Activated CD4-positive, alpha-beta T cell treated with anti-CD3 and anti-CD28 coated beads for 48 hours (primary cell): ENCODE results near the gene KLHL40.

Experiments used
- DNase-seq: peaks from one replicate; pipeline ENCODE4 v3.0.0-alpha.2; 2020

KLHL40 gene

DNA sequence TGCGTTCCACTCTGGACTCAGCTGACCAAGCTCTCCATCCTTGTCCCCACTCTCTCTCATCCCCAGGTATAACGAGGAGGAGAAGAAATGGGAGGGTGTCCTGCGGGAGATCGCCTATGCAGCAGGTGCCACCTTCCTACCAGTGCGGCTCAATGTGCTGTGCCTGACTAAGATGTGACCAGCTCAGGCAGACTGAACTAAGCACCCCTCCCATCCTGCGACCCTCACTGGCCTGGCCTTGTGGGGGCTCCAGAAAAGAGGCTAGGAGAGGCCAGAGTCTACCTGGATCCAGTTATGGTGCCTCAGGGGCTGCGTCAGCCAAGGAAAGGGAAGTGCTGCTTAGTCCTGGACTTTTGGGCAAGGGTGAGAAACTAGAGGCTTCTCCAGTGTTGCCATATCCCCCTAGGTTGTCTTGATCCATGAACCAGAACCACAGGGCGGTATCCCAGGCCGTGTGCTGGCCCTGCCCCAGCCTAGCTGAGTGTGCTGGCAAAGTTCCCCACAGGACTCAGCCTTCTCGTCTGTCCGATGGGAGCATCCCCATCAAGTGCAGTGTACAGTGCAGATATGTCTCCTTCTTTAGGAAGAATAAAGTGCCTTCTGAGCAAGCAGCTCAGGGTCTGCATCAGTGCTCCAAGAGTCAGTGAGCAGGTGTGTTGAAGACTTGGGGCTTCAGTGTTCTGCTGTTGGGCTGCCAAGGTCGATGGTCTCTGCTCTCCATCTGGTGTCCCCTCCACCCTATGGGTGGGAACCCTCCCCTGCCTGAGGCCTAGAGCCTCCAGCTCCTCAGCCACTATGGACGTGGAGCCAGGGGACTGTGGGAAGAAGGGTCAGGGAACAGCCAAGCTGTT is 6.7 kb downstream of the KLHL40 start:
- DNase-seq, result no peak

- no peak for DNase-seq
These were observed 7.6 kb downstream of the KLHL40 start for GRCh38 chr3:42692667-42693529.

DNA sequence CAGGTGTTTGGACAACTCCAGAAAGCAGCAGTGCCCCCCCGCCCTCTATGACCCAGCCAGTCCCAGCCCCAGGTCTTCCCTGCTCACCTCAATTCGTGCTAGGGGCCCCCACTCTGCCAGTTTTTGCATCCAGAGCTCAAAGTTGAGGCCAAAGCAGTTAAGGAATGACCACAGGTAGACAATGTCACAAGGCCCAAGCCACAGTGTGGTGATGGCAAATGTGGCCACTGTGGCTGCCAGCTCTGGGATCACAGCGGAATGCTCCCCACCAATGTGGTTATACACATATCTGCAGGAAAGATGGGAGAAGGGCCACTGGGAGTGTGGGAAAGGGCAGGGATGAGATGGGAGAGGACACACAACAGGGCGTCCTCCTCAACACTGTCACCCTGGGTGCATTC is 8.2 kb downstream of the KLHL40 start:
- no peak for DNase-seq

DNA sequence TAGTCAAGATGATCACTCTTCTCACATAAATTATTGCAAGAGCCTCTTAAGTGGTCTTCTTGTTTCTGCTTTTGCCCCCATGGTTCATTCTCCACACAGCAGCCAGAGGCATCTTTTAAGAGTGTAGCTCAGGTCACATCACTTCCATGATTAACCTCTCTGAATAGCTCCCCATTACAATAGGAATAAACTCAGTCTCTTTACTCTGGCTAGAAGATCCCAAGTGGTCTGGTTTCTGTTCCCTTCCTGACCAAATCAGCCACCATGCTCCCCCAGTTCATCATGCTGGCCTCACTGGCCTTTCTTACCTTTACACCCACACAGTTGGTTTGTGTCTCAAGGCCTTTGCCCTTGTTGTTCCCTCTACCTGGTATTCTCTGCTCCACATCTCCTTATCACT is 9.0 kb downstream of the KLHL40 start:
- no peak for DNase-seq

DNA sequence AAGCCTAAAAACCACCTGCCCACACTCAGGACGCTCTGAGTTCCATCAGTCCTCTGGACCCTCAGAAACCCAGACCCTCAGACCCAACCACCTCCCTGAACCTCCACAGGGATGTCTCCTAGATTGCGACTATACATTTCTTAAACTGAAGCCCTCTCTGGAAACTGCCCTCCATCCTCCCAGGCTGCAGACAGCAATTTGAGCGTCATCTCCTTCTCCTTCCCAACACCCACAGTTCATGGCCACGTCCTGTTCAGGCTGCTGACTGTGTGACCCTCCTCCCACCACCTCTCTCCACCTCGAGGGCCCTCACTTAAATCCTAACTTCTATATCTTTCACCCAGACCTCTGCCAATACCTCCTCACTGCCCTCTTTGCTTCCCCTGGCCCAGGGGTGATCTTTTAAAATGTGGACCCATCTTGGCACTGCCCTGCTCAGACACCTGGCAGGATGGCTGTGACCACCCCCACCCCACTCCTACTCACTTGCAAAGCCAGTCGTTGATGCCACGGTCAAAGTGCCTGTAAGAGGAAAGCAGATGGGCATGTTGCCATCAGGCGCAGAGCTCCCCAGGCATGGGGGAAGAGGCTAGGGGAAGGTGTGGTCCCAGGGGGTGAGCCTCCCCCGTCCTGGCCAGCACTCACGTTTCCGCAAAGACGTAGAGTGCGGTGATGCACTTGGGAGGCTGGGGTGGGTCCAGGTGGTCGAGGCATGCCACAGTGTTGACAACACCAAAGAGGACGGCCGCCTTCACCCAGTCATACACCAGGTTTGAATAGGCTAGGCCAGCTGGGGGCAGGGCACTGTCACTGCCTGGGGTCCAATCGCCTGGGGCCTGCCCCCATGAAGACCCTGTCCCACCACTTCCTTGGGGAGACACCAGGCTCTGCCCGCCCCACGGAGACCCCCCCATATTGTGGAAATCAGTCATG is 11.3 kb downstream of the KLHL40 start:
- no peak for DNase-seq

DNA sequence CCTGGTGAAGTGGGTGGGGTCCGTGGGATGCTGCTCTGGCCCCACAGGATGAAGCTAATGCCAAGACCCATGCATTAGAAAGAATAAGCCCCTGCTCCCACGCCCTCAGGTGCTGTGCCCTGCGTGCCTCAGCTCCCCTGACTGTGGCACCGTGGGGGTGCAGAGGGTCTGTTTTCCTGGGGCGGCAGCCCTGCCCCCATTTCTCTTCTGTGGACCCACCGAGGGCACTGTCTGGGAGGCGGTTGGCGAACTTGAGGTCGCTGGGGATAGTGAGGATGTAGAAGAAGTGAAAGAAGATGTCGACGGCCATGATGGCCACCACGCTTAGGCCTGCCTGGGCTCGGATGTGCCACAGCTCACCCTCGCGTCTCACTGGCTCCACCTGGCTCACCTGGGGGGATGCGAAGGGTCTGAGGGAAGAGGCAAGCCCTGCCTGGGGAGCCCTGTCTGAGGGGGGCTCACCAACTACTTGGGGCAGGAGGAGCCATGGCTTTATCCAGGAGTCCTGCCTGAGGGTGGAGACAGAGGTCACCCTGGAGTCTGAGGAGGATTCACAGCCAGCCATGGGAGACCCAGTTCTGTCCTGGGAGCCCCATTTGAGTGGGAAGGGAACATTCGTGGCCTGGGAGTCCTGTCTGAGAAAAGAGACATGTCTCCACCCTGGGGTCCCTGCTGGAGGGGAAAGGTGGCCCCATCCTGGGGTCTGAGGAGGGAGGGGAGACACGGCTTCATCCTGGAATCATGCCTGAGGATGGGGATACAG is 12.1 kb downstream of the KLHL40 start:
- DNase-seq, result no peak

DNA sequence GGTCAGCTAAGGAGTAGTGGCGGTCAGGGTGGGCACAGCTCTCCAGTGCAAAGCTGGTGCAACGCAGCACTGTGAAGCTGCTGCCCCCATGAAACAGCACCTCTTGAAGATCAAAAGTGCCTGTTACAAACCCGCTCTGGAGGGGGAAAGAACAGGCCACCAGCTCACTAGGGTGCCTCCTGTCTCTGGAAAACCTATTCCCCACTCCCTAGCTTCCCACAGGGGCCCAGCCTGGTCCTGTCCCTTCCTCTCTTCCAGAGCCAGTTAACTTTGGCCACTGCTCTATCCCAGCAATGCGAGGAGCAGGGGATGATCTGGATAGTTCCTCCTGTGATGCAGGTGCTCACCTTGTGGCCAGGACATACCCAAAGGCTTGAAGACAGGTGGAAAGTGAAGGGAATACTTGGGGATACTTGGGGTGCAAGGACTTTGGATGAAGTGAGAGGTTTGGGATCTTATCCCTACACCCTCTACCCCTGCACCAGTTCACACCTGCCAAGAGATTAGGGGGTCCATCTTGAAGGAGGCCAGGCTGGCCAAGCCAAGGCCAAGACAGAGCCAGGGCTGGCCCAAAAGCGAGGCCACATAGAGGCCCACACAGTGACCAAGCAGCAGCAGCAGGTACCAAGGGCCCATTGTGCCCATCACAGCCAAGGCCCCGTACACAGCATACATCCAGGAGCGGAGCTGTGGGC is 13.0 kb downstream of the KLHL40 start:
- no peak for DNase-seq

GRCh38 chr3:42698911-42699230 is 13.5 kb downstream of the KLHL40 start:
- DNase-seq, result no peak

GRCh38 chr3:42699511-42699971 is 14.2 kb downstream of the KLHL40 start:
- no peak for DNase-seq

GRCh38 chr3:42700366-42701288 is 15.3 kb downstream of the KLHL40 start:
- no peak for DNase-seq

- DNase-seq, result peak; percentile 72
These were observed 16.2 kb downstream of the KLHL40 start for GRCh38 chr3:42701371-42702065.

GRCh38 chr3:42702066-42702951 is 17.0 kb downstream of the KLHL40 start, which contains the start of gene HHATL:
Gene HHATL (minus strand): TSS chr3:42702798. CDS start chr3:42700826, 1,972 bp downstream.
- DNase-seq, result no peak

GRCh38 chr3:42702982-42703694 is 17.8 kb downstream of the KLHL40 start:
- DNase-seq, result no peak

- DNase-seq, result no peak
These were observed 18.3 kb downstream of the KLHL40 start for GRCh38 chr3:42703695-42704025.

- DNase-seq, result no peak
These were observed 19.0 kb downstream of the KLHL40 start for GRCh38 chr3:42704136-42704841.

DNA sequence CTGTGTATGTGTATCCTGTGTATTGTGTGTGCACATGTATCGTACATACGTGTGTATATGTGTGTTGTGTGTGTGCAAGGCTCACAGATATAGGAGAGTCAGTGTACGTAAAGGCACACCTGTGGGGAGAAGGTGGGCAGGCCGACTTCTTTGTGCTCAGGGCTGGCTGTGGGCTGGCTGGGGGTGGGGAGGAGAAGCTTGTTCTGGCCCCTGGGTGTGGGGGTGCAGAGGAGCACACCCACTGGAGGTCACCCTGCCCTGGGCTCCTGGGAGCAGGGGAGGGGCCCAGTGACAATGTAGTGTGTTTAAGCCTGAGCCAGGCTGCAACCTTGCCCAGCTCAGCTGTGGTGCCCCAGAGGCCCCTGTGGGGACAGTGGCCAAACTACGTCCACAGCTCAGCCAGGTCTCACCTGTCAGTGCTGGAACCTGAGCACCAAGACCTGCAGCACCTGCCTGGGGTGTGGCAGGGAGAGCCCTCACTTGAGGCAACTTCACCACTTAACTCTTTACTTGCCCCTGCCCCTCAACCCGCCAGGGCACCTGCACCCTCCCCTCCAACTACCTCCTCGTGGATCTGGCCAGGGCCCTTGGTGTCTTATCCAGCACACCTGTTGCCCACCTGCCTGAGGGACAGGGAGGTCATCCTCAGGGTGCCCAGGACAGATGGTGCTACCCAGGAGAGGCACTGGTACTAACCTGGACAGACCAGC is 19.9 kb downstream of the KLHL40 start:
- DNase-seq, result no peak
